GM18520 (cell line): Measurements from ENCODE around the gene HSPA12B.

Source experiments
- ATAC-seq: cut with Tn5 transposase; IDR thresholded peaks from one replicate; pipeline ENCODE4 v1.9.1; 2021; ENCODE audit not compliant: unreplicated experiment

The HSPA12B gene

DNA sequence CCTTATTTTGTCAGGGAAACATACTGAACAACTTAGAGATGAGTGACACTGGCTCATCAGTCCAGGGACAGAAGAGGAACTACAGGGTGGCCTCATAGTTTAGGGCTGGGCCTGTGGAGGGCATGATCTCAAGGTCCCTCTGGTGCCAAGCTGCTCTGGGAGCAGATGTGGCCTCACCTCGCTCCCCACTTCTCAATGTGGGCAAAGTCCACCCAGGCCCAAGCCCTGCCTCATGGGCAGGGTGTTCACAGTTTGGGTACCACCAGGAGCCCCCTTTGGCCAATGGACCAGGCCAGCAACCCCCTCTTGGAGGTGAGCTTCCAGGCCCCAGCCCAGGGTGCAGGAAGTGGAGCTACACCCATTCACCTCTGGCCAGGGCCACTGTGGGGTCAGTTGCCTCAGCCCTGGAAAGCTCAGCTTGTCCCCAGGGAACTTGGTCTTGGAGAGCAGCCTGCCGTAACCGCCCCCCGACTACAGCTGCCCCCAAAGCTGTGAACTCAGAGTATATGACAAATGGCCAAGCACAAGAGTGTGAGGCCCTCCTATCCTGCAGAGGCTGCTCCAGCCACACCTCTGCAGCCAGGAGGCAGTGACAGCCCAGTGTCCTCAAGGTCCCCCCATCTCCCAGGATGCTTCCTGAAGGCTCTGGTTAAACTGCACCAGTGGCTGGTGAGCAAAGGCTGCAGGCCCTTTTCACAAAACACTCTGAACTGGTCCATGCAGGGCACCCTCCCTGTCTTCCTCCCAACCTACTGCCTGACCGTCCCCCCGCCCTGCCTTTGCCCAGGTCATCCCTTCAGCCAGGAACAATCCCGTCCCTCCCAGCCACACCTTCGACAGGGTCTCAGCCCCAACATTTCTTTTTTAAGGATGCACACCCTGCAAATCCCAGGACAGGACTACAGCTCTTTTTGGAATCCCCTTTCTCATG, 31.5 kb downstream of the HSPA12B start:
- ATAC-seq: no peak

DNA sequence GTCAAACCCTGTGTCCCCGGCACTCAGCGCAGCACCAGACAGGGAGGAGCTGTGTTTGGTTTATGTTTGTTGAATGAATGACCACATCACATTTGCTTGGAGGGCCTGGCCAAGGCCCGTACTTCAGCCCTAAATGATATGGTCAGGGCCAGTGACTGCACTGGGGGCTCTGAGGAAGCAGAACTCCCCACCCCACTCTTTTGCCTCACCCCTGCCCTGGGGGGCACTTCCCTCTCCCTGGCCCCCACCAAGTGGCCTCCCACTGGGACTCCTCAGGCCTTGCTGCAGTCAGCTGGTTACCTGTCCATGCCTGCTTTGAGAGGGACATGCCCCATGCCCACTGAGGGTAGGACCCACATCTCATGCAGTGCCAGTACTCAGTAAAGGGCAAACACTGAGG, 32.2 kb downstream of the HSPA12B start:
- no peak for ATAC-seq

DNA sequence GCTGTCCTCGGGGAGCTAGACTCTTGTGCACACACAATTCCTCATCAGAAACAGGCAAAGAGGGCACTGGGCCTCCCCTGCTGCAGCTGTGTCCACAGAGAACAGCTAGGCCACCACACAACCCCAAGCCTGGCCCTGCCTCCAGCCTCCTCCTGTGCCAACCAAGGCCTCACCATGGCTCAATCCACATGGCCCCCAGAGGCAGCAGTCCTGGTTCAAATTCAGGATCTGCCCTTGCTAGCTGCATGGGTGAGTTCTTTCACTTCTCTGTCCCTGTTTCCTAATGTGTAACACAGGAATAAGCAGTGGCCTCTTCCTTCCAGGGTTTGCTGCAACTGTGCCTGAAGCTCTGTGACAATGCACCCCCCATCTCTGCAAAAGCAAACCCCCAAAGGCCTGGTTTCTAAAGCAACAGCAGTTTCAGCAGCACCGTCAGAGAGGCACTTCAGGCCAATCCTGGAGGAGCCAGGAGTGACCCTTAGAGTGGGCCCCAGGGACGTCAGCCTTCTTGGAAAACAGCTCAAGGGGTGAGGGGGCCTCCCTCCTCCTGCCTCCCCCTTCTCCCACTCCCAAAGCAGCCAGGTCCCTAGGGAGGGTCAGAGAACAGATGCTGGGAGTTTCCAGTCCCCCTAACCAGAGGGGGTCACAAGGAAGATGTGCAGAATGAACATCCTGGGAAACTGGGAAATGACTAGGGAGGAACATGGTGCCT, 32.8 kb downstream of the HSPA12B start:
- ATAC-seq: no peak

DNA sequence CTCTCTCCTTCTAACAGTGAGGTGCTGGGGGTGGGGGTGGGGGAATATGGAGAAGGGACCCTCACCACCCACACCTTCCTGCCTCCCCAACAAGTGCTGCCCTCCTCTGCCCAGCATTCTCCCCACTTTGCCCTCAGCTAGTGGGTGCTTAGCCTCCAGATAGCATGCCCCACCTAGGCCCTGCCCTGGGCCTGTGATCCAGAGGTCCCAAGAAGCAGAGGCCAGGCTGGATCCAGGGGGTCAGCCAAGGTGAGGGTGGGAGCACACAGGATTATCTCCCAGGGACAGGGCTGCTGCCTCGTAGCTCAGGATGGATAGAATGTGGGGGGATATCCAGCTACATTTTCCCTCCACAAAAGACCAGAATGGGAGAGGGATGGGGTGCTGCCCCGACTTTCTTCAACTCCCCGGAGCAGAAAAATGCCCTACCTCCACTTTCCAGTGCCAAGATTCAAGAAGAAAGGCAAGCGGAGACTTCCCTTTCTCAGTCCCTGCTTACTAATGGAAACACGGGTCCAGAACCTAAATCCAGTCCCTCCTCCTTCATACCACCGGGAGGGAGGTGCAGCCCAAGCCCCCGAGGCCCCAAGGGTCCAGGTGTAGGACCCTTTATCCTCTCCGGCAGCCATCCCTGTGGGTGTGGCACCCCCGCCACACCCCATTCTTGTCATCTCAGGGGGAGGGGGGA, 34.1 kb downstream of the HSPA12B start:
- ATAC-seq: no peak

DNA sequence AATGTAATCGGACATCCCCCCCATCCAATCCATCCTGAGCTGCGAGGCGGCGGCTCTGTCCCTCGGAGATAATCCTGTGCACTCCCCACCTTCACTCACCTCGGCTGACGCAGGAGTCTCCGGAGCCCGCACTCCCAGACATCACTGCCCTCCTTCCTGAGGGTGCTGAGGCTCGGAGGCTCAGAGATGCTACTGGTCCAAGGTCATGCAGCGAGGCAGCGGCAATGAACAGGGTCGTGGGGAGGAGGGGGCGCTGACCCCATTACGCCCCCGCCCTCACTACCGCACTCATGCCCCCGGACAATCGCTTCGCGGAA, 34.6 kb downstream of the HSPA12B start:
- ATAC-seq: no peak

DNA sequence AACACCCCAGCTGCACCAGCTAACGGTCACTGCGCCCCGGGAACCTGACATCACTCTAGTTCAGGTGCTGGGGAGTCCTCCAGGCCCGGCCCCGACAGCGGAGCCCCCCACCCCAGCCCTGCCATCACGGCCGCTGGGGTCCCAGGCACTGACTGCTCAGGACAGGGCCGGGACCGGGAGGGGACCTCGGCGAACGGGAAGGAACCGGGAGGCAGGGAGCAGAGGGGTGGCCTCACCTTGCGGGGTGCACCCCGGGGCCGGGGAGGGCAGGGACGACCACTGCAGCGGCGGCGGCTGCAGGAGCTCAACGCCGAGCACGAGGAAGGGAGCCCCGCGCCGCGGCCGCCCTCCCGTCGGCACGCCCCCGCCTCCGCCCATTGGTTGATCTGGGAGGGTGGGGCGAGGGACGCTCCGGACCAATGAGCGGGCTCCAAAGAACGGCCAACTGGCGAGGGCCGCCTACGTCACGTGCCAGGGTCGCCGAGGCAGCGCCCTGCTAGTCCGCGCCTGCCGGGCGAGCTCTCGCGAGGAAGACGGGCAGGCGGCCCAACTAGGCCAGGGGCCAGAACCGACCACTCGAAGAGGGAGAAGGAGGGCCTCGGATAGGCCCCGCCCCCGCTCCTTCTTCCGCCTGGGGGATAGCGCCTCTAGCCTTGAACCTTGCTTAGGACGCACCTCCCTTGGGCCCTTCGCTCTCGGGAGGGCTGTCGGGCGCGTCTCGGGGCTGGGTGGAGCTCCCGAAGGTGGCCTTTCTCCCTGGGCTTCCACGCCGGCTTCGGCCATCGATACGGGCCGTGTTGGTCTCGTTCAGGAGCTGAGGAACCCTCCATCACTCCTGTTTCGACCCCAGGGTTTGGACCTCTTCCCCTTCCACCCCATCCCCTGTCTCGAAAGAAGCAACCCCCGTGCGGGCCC, 35.2 kb downstream of the HSPA12B start, which contains the start of gene ADISSP:
Gene ADISSP, minus strand, starts transcription at position 327 of the 915 bp plus-strand sequence. CDS start 7,653 bp downstream, outside the sequence.
- peak; percentile 95 for ATAC-seq

DNA sequence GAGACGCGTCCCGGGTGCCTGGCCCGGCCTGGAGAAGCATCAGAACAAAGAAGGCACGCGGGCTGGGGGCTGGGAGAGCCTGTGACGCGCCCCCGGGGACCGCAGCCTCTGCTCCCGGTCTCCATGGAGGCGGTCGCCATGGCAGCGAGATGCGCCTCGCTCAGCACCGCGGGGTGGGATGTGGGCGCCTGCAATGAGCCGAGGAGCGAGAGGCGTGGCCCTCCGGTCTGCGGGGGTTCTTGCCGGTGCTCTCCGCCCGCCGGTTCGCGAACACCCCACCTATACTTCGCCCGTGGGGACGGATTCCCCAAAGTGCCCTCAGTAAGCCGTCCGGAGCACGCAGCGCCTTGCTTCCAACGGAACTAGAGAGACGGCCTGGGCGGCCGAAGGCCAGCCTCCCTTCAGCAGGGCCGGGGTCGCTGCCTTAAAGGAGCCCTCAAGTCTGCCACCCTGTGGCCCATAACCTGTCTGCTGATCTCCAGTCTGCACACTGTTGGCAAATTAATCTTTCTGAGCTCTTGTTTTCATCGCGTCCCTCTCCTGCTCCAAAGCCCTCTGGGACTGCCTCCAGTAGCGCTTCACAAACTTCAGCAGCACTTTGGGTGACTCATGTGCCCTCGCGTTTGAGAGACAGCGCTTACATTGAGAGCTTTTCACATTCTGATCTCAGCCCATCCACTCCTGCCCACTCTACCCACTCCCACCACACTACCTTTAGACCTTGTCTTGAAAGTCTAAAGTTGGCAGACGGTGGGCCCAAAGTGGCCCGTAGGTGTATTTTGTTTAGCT, 36.1 kb downstream of the HSPA12B start:
- ATAC-seq: peak; percentile 18

DNA sequence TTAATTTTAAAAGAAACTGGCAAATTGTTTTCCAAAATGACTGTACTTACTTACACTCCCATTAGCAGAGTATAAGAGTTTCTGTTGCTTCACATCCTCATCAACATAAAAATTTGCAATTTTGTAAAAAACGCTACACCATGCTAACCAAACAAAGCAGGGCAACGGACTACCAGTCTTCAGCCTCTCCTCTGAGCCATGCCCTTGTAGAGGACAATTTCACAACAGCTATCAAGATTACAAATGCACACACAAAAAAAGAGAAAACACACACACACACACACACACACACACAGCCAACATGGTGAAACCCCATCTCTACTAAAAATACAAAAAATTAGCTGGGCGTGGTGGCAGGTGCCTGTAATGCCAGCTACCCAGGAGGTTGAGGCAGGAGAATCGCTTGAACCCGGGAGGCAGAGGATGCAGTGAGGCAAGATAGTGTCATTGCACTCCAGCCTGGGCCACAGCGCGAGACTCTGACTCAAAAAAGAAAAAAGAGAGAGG, 39.1 kb downstream of the HSPA12B start:
- ATAC-seq: no peak

DNA sequence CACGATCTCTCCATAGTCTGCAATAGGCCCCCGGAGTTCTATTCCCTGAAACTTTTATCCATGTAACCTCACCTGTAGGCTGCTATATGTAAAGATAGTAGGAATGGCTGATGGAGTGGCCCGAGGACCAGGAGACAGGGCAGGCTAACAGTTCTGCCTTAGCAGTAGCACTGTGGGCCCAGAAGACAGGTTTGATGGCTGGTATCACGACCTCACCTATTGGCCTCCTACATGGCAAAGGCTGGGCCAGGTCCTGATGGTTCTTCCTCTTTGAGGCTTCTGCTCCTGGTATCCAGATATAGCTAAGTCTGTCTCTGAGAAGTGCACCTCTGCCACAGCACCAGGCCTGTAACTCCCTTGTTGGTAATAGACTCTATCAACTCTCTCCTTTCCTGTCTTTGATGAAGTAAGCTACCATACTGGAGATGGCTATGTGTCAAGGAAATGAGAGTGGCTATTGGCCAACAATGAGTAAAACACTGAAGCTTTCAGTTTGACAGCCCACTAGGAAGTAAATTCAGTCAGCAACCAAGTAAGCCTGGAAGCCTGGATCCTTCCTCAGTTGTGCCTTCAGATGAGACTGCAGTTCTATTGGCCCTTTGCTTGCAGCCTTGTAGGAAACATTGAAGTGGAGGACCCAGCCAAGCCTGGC, 43.1 kb downstream of the HSPA12B start:
- ATAC-seq: no peak

DNA sequence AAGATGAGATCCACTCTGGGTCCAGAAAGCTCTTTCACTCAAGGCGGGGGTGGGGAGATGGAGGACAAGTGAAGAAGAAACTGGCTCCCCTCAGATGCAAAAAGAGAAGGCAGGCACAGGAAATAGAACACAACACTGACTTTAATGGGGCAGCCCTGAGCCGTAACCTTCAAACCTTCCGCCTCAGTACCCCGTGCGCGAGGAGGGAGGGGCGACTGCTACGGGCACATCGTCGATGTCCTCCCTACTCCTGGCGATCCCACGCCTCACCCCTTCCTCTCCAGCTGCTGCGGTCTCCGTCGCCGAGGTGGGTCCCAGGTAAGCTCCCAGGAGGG, 44.9 kb downstream of the HSPA12B start:
- ATAC-seq: no peak

DNA sequence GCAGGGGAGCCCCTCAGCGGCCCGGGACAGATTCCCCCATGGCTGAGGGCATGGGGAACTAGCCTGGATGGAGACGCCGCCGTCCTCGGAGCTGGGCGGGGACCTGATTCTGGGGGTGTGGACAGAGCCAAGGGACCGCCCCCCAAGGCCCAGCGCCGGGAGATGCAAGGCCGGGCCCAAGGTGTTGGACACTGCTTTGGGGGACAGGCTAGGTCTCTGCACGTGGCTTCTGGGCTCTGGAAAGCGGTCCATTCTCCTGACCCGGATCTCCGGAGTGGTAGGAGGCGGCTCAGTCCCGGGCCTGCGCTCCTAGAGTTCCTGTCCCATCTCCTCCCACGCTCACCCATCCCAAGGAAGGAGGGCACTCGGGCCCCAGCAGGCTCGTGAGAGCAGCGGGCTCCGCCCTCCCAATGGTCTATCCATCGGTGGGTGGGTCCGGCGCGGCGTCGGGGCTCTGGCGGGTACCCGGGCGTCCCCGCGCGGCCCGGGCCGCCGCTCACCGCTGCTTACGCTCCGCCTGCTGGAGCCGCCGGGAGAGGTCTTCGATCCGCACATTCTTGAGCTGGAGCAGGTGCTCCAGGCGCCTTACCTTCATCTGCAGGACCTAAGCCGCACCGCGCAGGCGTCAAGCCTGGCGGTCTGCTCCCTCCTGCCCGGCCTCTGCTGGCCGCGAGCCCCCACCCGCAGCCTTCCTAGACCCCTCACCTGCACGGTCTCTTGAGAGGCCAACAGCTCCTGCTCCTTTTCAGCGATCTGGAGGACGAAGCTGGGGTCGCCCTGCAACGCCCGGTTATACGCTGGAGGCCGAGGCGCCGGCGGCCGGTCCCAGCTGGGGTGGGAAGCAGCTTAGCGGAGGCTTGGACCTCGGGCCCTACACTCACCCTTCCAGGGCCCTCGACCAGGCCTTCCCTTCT, 45.5 kb downstream of the HSPA12B start:
- no peak for ATAC-seq

DNA sequence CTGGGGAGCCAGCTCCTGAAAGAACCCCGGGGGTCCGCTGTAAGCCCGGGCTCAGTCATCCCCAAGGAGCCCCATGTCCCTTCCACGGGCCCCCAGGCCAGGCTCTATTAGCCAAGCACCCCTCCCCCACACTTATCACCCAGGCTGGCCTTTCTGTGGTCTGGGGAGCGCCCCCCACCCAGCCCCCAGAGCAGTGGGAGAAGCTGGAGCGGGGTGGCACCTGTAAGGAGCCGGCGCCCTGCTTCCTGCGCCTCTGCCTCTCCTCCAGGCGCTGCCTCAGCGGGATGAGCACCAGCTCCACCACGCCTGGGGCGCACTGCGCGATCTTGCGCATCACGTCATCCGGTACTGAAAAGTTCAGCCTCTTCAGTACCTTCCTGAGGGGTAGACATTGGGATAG, 46.5 kb downstream of the HSPA12B start:
- ATAC-seq: no peak

DNA sequence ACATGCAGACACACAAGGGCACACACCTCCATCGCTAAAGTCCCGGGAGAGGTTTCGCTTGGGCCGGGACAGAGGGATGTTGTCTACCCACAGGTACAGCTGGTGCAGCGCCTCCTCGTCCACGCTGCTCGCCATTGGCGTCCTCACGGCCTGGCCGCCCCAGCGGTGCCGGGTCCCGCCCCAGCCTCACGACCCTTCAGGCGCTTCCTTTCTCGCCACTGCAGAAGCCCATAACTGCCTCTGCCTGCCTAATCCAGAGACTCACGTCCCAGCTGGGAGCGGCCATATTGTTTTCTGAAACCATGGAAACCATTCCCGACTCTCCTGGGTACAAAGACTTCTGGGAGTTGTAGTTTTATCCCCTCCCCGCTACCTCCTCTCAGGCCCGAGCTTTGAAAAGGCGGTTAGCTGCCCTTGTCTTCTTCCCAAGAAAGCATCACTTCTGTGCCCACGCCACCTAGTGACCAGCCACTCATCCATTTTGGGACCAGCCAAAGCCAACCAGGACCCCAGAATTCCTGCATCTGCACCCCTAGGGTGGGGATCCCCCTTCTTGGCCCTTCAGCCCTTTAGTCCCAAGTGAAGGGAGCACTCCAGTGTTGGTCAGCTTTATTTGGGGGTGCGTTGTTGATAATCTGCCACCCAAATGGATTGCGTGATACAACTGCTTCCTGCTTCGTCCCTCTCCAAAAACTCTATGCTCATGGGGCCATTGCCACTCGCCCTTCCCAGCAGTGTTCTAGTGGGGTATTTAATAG, 48.8 kb downstream of the HSPA12B start, which contains the start of gene SPEF1:
Gene SPEF1, minus strand, starts transcription at position 296 of the 758 bp plus-strand sequence. Its CDS starts 161 bp downstream, at position 135.
- peak; percentile 38 for ATAC-seq

DNA sequence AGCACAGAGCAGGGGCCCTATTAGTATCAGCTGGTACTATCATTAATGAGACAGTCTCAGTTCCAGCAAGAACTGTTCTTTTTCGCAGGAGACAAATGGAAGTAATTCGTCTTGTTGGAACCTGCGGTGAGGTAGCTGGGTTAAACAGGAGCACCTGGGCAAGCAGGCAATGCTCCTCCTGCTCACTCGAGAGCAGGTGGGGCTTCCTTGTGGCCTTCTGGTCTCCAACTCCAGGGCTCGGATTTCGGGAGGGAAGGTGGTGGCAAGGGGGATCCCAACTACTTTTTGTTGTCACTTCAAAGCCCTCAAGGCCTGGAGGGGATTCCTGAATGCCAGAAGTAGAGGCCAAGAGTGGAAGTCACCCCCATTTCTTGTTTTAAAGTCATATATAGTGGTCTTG, 50.1 kb downstream of the HSPA12B start:
- no peak for ATAC-seq

DNA sequence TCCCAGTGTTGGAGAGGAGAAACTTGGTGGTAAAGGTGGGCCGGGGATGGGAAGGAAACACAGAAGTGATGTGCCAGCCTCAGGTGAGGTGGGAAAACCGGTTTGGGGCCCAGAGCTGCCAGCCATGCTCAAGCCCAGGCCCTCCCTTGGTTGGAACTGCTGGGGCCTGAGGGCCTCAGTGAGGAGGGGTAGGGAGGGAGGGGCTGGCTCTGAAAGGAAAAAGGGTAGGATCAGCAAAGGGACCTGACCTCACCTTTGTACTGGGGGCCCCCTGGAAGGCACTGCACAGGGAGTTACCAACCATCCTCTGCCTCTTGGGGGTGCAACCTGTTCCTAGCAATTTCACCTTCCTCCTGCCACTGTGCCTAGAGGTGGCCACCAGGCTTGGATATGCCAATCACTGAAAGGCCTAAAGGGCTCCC, 50.6 kb downstream of the HSPA12B start:
- ATAC-seq: no peak

DNA sequence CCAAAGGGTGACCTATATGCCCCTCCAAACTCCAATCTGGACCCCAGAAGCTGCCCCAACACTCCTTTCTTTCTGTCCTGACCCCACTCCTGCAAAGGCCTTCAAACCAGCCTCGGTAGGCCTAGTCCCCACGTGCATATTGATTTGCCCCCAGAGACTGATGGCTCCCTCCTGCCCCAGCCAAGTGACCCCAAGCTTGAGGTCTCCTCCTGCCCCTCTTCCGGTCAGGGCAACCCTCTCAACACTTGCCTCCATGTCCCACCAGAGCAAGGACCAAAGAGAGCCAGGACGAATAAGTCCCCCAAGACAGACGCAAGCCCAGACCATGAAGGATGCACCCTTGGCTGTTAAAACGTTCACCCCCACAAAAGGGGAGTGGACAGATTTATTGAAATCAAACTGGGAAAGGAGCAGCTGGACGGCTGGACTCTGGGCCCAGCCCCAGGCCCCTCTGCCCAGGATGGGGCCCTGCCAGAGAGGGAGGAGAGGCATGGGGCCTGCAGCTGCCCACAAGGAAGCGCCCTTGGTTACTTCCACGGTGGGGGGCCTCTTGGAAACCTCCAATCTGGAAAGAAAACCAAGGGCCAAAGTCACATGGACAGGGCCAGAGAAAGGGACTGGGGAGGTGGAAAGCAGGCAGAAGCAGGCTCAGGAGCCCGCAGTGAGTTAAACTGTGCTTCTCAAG, 51.2 kb downstream of the HSPA12B start:
- ATAC-seq: no peak
